ENCODE results near the gene UNC5C. TPM values are rescaled to one million over a fixed set of nuclear protein-coding genes. Genes with fewer than 3 reads are reported as not detected.

UNC5C gene
- total and polyA plus RNA-seq, 3 donors from 2014 or later = 6.8 to 22.8 (median 20.5) TPM

DNA sequence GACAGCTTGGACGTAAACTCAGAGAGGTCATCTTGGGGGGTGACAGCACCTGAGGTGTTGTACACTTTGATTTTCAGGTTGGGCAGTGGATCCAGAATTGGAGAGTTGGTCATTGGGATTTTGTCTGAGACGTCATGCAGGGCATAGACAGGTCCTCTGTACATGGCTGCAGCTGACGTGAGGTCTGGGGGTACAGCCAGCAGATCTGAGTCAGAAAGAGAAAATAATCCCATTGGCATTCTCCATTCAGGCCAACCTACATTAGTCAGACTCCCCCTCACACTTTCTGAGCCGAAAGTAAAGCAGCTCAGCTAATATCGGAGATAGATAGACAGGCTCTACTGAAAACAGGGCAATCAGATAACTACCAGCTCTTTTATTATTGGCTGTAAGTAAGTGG lies 329.7 kb downstream of the UNC5C start:
- H3K27ac ChIP-seq = no peak overlapping the region
- H3K27me3 ChIP-seq = no peaks in the 10 kb centered on the region
- DNase-seq = no peak

DNA sequence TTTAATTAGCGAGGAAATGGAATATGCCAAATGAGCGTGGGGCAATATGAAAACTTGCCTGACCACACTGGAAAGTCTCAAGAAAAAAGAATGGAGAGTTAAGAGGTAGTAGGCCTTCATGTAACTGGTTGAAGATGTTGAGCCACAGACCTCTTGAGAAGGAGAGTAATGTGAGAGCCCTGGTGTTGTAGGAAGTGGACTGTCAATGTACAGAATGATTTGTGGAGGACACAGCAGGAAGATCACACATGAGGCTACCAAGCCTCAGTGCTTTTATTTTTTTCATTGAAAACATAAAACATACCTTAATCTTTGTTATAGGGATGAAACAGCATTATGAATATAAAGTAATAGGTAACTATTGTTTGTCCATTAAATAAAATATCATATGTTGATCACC lies 331.6 kb downstream of the UNC5C start:
- H3K9me3 ChIP-seq = no peaks in the 10 kb centered on the region
- no peak overlapping the region for H3K4me3 ChIP-seq
- no peaks in the 10 kb centered on the region for H3K4me1 ChIP-seq
- WGBS, 2 donors = 88% methylated on average over 2 of the region's 2 CpGs
- H3K27me3 ChIP-seq = no peaks in the 10 kb centered on the region
- intact Hi-C loops (cut with DNase I; ENCODE audit: low total_unique reads) = no loop called here
- H3K27ac ChIP-seq = no peak overlapping the region
- H3K36me3 ChIP-seq (ENCODE audit: low read depth, missing control alignments) = peaks cover 4% of the 10 kb centered on the region
- no peak for TF ChIP-seq POLR2A (IDR thresholded peaks at IDR 0.05)
- TF ChIP-seq, protein P1, sequence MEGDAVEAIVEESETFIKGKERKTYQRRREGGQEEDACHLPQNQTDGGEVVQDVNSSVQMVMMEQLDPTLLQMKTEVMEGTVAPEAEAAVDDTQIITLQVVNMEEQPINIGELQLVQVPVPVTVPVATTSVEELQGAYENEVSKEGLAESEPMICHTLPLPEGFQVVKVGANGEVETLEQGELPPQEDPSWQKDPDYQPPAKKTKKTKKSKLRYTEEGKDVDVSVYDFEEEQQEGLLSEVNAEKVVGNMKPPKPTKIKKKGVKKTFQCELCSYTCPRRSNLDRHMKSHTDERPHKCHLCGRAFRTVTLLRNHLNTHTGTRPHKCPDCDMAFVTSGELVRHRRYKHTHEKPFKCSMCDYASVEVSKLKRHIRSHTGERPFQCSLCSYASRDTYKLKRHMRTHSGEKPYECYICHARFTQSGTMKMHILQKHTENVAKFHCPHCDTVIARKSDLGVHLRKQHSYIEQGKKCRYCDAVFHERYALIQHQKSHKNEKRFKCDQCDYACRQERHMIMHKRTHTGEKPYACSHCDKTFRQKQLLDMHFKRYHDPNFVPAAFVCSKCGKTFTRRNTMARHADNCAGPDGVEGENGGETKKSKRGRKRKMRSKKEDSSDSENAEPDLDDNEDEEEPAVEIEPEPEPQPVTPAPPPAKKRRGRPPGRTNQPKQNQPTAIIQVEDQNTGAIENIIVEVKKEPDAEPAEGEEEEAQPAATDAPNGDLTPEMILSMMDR (IDR thresholded peaks at IDR 0.05) = no peak
- no peak for DNase-seq

More for the DNA sequence above, 329.7 kb downstream of the UNC5C start:
- no peak overlapping the region for H3K4me3 ChIP-seq
- intact Hi-C loops (cut with DNase I; ENCODE audit: low total_unique reads) = no loop called here
- no peak for TF ChIP-seq POLR2A (IDR thresholded peaks at IDR 0.05)
- TF ChIP-seq, protein P1 (IDR thresholded peaks at IDR 0.05) = no peak
- H3K36me3 ChIP-seq (ENCODE audit: low read depth, missing control alignments) = peaks cover 4% of the 10 kb centered on the region
- H3K9me3 ChIP-seq = no peaks in the 10 kb centered on the region
- H3K4me1 ChIP-seq = no peaks in the 10 kb centered on the region
- WGBS, 2 donors = 94 to 95% methylated on average over 5 of the region's 5 CpGs

DNA sequence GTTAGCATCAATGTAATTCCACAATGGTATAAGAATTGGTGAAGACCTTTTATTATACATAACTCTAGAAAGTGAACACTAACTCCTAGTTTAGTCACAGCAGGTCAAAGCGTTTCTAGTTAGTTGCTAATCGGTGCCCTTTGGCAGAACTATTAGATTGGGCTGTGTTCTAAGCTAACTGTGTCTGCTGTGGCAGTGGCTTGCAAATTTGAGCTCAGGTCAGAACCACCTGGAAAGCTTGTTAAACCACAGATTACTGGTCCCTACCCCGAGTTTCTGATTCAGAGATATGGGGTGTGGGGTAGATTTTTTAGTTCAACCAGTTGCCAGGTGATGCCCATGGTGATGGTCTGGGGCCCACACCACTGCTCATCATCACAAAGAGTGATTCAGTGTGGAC lies 332.1 kb downstream of the UNC5C start:
- Histone ChIP-seq H3K27ac (no peak overlapping the region), H3K4me1 (no peaks in the 10 kb centered on the region), H3K27me3 (no peaks in the 10 kb centered on the region), H3K9me3 (no peaks in the 10 kb centered on the region), H3K4me3 (no peak overlapping the region), H3K36me3 (ENCODE audit: low read depth, missing control alignments) (peaks cover 4% of the 10 kb centered on the region)
- intact Hi-C loops (cut with DNase I; ENCODE audit: low total_unique reads) = no loop called here
- no peak for DNase-seq
- 79 to 88% methylated on average over 3 of the region's 3 CpGs for WGBS, 2 donors
- TF ChIP-seq POLR2A (IDR thresholded peaks at IDR 0.05) = no peak
- TF ChIP-seq, protein P1 (IDR thresholded peaks at IDR 0.05) = no peak

GRCh38 chr4:95215991-95216605 lies 332.7 kb downstream of the UNC5C start:
- H3K4me3 ChIP-seq = no peak overlapping the region
- peaks cover 4% of the 10 kb centered on the region for H3K36me3 ChIP-seq (ENCODE audit: low read depth, missing control alignments)
- no peaks in the 10 kb centered on the region for H3K9me3 ChIP-seq
- no peak for TF ChIP-seq POLR2A (IDR thresholded peaks at IDR 0.05)
- TF ChIP-seq, protein P1 (IDR thresholded peaks at IDR 0.05) = no peak
- intact Hi-C loops (cut with DNase I; ENCODE audit: low total_unique reads) = no loop called here
- no peak overlapping the region for H3K27ac ChIP-seq
- no peaks in the 10 kb centered on the region for H3K4me1 ChIP-seq
- 74 to 83% methylated on average over 7 of the region's 7 CpGs for WGBS, 2 donors
- no peak for DNase-seq
- H3K27me3 ChIP-seq = no peaks in the 10 kb centered on the region

- H3K4me3 ChIP-seq = no peak overlapping the region
- DNase-seq = no peak
- H3K27ac ChIP-seq = no peak overlapping the region
- H3K9me3 ChIP-seq = no peaks in the 10 kb centered on the region
- no peaks in the 10 kb centered on the region for H3K27me3 ChIP-seq
- WGBS, 2 donors = 66 to 68% methylated on average over 5 of the region's 5 CpGs
- peaks cover 4% of the 10 kb centered on the region for H3K36me3 ChIP-seq (ENCODE audit: low read depth, missing control alignments)
- intact Hi-C loops (cut with DNase I; ENCODE audit: low total_unique reads) = no loop called here
- TF ChIP-seq, protein P1 (IDR thresholded peaks at IDR 0.05) = no peak
- no peak for TF ChIP-seq POLR2A (IDR thresholded peaks at IDR 0.05)
- no peaks in the 10 kb centered on the region for H3K4me1 ChIP-seq
These were observed 333.7 kb downstream of the UNC5C start for GRCh38 chr4:95215043-95215442.
